OCI-LY1 (cell line): Measurements from ENCODE around the gene MXI1.

Experiments
- H2AFZ ChIP-seq: fragments of 200-600 bp; sonication (generic), shearing (Covaris generic); 2 replicates; pipeline ENCODE4 v1.6.0; 2014; ENCODE audit warnings: antibody characterized with exemption, mild to moderate bottlenecking, low read length
- H3F3A ChIP-seq: fragments of 200-600 bp; sonication (generic), shearing (Covaris generic); 2 replicates; pipeline ENCODE4 v1.6.0; 2014; ENCODE audit warnings: mild to moderate bottlenecking, antibody characterized with exemption, low read length, moderate library complexity; ENCODE audit not compliant: insufficient read depth
- H3K27ac ChIP-seq: fragments of 200-600 bp; sonication (generic); 2 replicates; pipeline ENCODE4 v1.5.1; 2014; ENCODE audit warnings: low read length, mixed run types, mild to moderate bottlenecking, low read depth; ENCODE audit not compliant: poor library complexity, severe bottlenecking
- H3K27me3 ChIP-seq: fragments of 200-600 bp; sonication (generic); 2 replicates; pipeline ENCODE4 v1.6.0; 2014; ENCODE audit warnings: antibody characterized with exemption, mild to moderate bottlenecking, low read length, moderate library complexity; ENCODE audit not compliant: insufficient read depth
- H3K36me3 ChIP-seq: fragments of 200-600 bp; sonication (generic); 2 replicates; pipeline ENCODE4 v1.6.1; 2014; ENCODE audit warnings: mild to moderate bottlenecking, antibody characterized with exemption, low read length, moderate library complexity, mixed read lengths; ENCODE audit not compliant: insufficient read depth
- H3K4me1 ChIP-seq: fragments of 200-600 bp; sonication (generic); 2 replicates; pipeline ENCODE4 v1.5.1; 2014; ENCODE audit warnings: mild to moderate bottlenecking, low read length, moderate library complexity; ENCODE audit not compliant: insufficient read depth, severe bottlenecking
- H3K4me2 ChIP-seq: fragments of 200-600 bp; sonication (generic), shearing (Covaris generic); 2 replicates; pipeline ENCODE4 v1.6.1; 2014; ENCODE audit warnings: low read length
- H3K4me3 ChIP-seq: fragments of 200-600 bp; sonication (generic); 2 replicates; pipeline ENCODE4 v1.5.1; 2014; ENCODE audit warnings: low read length, low read depth, mild to moderate bottlenecking, mixed read lengths; ENCODE audit not compliant: poor library complexity, severe bottlenecking
- H3K79me2 ChIP-seq: fragments of 200-600 bp; shearing (Covaris generic); 2 replicates; pipeline ENCODE4 v1.6.1; 2016; ENCODE audit warnings: mixed run types, low read length, mixed read lengths; ENCODE audit not compliant: insufficient read depth
- H3K9ac ChIP-seq: fragments of 200-600 bp; sonication (generic), shearing (Covaris generic); 2 replicates; pipeline ENCODE4 v1.6.1; 2014; ENCODE audit warnings: mild to moderate bottlenecking, low read length, mixed read lengths
- H3K9me2 ChIP-seq: fragments of 200-600 bp; sonication (generic), shearing (Covaris generic); 2 replicates; pipeline ENCODE4 v1.6.1; 2014; ENCODE audit warnings: low read depth, mild to moderate bottlenecking, low read length, mixed read lengths
- H3K9me3 ChIP-seq: fragments of 200-600 bp; shearing (Covaris generic); 2 replicates; pipeline ENCODE4 v1.6.1; 2014; ENCODE audit warnings: low read length, mixed read lengths
- H4K20me1 ChIP-seq: fragments of 200-600 bp; sonication (generic), shearing (Covaris generic); 2 replicates; pipeline ENCODE4 v1.6.0; 2016; ENCODE audit warnings: mild to moderate bottlenecking, low read length; ENCODE audit not compliant: insufficient read depth
- CTCF ChIP-seq: fragments of 200-600 bp; sonication (generic), shearing (Covaris generic); IDR thresholded peaks from 2 replicates; pipeline ENCODE4 v1.5.1; 2017; ENCODE audit warnings: mild to moderate bottlenecking, antibody characterized with exemption, low read length, moderate library complexity, mixed read lengths
- EZH2 ChIP-seq: fragments of 200-600 bp; sonication (generic), shearing (Covaris generic); IDR thresholded peaks from 2 replicates; pipeline ENCODE4 v1.8.0; 2017; ENCODE audit warnings: borderline replicate concordance, mixed run types, mild to moderate bottlenecking, antibody characterized with exemption, low read length, moderate library complexity, mixed read lengths

Gene MXI1

GRCh38 chr10:110335314-110336064 is 128.1 kb downstream of the MXI1 start:
- H3K9ac ChIP-seq = no peak overlapping the region
- no peaks in the 10 kb centered on the region for H3K9me3 ChIP-seq
- no peak overlapping the region for H3K4me3 ChIP-seq
- no peaks in the 10 kb centered on the region for H3K36me3 ChIP-seq
- peaks cover 12% of the 10 kb centered on the region for H3K4me1 ChIP-seq
- no peaks in the 10 kb centered on the region for H3F3A ChIP-seq
- no peaks in the 10 kb centered on the region for H4K20me1 ChIP-seq
- no peaks in the 10 kb centered on the region for H3K9me2 ChIP-seq
- no peak overlapping the region for H2AFZ ChIP-seq
- TF ChIP-seq EZH2 (no peak), CTCF (no peak)
- no peak overlapping the region for H3K4me2 ChIP-seq
- H3K27ac ChIP-seq = no peak overlapping the region
- H3K79me2 ChIP-seq = no peaks in the 10 kb centered on the region
- no peaks in the 10 kb centered on the region for H3K27me3 ChIP-seq

- Histone ChIP-seq H3K4me2 (no peak overlapping the region), H3K79me2 (no peaks in the 10 kb centered on the region), H3K9ac (no peak overlapping the region), H2AFZ (no peak overlapping the region), H4K20me1 (no peaks in the 10 kb centered on the region), H3K9me3 (no peaks in the 10 kb centered on the region), H3K27ac (no peak overlapping the region), H3K9me2 (no peaks in the 10 kb centered on the region), H3F3A (no peaks in the 10 kb centered on the region), H3K36me3 (no peaks in the 10 kb centered on the region), H3K4me3 (no peak overlapping the region), H3K4me1 (peaks cover 19% of the 10 kb centered on the region), H3K27me3 (no peaks in the 10 kb centered on the region)
- TF ChIP-seq EZH2 = no peak
- no peak for TF ChIP-seq CTCF
Measured at GRCh38 chr10:110336111-110336721, 128.8 kb downstream of the MXI1 start.
